OCI-LY7 (cell line): ENCODE results near the gene TMPRSS6.

Experiments
- CTCF ChIP-seq: fragments of 200-600 bp; sonication (generic); conservative IDR thresholded peaks from 2 replicates; pipeline ENCODE4 v1.5.1; 2014; ENCODE audit warnings: mild to moderate bottlenecking, antibody characterized with exemption, low read length, moderate library complexity, mixed read lengths
- EZH2phosphoT487 ChIP-seq: fragments of 200-600 bp; sonication (generic); IDR thresholded peaks from 2 replicates; pipeline ENCODE4 v1.6.1; 2018; ENCODE audit warnings: low read depth, borderline replicate concordance, mild to moderate bottlenecking, mixed run types, antibody characterized with exemption, low read length, moderate library complexity, mixed read lengths

GRCh38 chr22:37126383-37126782 lies 16.9 kb upstream of the TMPRSS6 start:
- TF ChIP-seq CTCF (no peak), EZH2phosphoT487 (no peak)
